Measurements from ENCODE around the gene TMEM151A.

The TMEM151A gene

DNA sequence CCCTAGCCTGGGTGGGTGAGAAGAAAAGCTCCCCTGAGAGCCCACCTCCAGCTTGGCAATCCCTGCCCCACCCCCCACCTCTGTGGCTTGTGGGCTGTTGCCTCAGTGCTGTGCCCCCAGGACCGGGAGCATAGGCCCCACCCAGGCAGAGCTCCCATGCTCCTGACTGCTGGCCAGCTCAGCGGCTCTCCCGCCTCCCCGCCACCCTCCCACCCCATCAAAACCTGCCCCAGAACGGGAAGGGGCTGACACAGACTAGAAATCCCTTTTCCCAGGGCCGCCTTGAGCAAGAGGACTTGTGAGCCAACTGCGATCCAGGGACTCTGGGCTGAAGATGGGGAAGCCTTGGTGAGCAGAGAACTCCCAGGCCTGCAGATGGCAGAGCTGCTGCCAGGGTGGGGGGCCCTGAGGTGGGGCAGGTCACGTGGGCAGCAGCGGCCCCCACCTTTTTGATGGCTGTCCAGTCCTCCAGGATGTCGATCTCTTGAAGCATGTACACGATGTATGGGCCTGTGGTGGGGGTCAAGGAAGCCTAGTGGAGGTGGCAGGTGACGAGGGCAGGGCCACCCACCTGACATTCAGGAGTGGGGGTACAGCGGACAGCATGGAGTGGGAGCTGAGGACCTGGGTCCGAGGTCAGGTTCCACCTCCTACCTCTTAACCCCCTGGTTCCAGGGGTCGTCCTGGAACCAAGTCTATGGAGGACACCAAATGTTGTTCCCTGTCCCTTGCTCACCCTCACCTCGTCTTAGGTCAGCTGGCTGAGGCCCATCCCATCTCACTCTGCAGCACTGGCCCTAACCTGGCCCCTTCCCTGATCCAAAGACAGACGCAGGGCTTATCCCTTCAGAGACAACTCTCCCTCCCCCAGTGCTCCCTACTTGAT, 46.8 kb downstream of the TMEM151A start:
- Histone ChIP-seq H3K4me3 (ENCODE audit: insufficient read depth, low read depth, low read length) (no peak overlapping the region), H3K4me1 (ENCODE audit: control insufficient read depth, insufficient read depth, low read length) (peaks cover 15% of the 10 kb centered on the region), H3K27me3 (ENCODE audit: control insufficient read depth, insufficient read depth, low read length, poor library complexity, severe bottlenecking) (peaks cover 6% of the 10 kb centered on the region), H3K9me3 (ENCODE audit: control insufficient read depth, low read length) (no peaks in the 10 kb centered on the region), H3K27ac (ENCODE audit: insufficient read depth, low read depth, low read length, poor library complexity, severe bottlenecking) (no peak overlapping the region), H3K36me3 (ENCODE audit: control insufficient read depth, insufficient read depth, low read length) (peaks cover 8% of the 10 kb centered on the region)
- 90 to 91% methylated on average over 17 of the region's 17 CpGs for WGBS, 2 experiments

DNA sequence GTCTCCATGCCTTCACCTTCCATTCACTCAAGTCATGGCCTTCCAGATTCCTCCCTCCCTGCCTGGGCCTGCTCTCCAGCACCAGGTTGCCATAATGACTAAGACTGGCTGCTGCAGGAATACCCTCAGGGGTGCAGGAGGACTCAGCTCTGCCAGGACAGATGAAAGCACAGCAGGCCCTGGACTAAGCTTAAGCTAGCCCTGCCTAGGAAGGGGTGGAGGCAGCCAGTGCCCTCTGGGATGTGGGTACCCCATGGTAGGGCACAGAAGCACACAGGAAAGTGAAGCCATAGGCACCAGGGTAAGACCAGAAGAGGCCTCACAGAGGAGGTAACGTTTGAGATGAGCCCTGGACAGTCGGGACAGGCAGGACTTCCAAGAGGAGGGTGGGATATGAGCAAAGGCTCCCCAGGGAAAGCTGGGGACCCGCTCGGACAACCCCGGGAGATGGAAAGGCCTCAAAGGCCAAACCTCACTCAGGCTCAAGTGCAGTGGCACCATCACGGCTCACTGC, 47.5 kb downstream of the TMEM151A start:
- no peaks in the 10 kb centered on the region for H3K9me3 ChIP-seq (ENCODE audit: control insufficient read depth, low read length)
- H3K27me3 ChIP-seq (ENCODE audit: control insufficient read depth, insufficient read depth, low read length, poor library complexity, severe bottlenecking) = peaks cover 6% of the 10 kb centered on the region
- WGBS, 2 experiments = 88 to 93% methylated on average over 6 of the region's 6 CpGs
- no peak overlapping the region for H3K27ac ChIP-seq (ENCODE audit: insufficient read depth, low read depth, low read length, poor library complexity, severe bottlenecking)
- H3K4me3 ChIP-seq (ENCODE audit: insufficient read depth, low read depth, low read length) = no peak overlapping the region
- H3K36me3 ChIP-seq (ENCODE audit: control insufficient read depth, insufficient read depth, low read length) = peaks cover 8% of the 10 kb centered on the region
- H3K4me1 ChIP-seq (ENCODE audit: control insufficient read depth, insufficient read depth, low read length) = peaks cover 15% of the 10 kb centered on the region

DNA sequence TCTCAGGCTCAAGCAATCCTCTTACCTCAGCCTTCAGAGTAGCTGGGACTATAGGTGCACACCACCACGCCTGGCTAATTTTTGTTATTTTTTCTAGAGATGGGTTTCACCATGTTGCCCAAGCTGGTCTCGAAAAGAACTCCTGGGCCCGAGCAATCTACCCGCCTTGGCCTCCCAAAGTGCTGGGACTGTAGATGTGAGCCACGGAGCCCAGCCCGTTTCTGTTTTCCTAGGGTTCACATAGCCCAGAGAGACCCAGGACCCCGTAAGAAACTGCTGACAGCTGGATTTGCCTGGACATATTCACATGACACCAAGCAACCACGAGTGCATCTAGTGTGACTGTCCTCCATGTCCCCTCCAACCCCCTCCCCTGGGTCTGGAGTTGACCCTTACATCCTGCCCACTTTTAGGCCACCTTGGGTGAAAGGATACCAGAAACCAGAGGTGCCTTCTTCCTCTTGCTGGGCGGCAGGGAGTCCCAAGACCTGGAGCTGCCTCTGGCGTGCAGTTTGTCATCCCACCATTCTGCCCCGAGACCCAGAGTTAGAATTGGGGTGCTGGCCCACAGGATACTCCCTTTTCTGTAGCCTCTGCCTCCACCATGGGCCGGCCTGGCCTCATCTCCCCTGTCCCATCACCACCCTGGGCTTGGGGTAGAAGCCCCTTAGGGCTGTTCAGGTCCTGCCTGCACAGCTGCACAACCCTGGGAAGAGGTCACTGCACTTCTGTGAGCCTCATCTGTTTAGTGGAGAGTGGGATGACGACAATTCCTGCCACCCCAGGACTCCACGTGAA, 48.2 kb downstream of the TMEM151A start:
- peaks cover 8% of the 10 kb centered on the region for H3K36me3 ChIP-seq (ENCODE audit: control insufficient read depth, insufficient read depth, low read length)
- no peaks in the 10 kb centered on the region for H3K9me3 ChIP-seq (ENCODE audit: control insufficient read depth, low read length)
- peaks cover 6% of the 10 kb centered on the region for H3K27me3 ChIP-seq (ENCODE audit: control insufficient read depth, insufficient read depth, low read length, poor library complexity, severe bottlenecking)
- H3K4me1 ChIP-seq (ENCODE audit: control insufficient read depth, insufficient read depth, low read length) = peaks cover 15% of the 10 kb centered on the region
- no peak overlapping the region for H3K27ac ChIP-seq (ENCODE audit: insufficient read depth, low read depth, low read length, poor library complexity, severe bottlenecking)
- 80 to 81% methylated on average over 14 of the region's 14 CpGs for WGBS, 2 experiments
- no peak overlapping the region for H3K4me3 ChIP-seq (ENCODE audit: insufficient read depth, low read depth, low read length)

DNA sequence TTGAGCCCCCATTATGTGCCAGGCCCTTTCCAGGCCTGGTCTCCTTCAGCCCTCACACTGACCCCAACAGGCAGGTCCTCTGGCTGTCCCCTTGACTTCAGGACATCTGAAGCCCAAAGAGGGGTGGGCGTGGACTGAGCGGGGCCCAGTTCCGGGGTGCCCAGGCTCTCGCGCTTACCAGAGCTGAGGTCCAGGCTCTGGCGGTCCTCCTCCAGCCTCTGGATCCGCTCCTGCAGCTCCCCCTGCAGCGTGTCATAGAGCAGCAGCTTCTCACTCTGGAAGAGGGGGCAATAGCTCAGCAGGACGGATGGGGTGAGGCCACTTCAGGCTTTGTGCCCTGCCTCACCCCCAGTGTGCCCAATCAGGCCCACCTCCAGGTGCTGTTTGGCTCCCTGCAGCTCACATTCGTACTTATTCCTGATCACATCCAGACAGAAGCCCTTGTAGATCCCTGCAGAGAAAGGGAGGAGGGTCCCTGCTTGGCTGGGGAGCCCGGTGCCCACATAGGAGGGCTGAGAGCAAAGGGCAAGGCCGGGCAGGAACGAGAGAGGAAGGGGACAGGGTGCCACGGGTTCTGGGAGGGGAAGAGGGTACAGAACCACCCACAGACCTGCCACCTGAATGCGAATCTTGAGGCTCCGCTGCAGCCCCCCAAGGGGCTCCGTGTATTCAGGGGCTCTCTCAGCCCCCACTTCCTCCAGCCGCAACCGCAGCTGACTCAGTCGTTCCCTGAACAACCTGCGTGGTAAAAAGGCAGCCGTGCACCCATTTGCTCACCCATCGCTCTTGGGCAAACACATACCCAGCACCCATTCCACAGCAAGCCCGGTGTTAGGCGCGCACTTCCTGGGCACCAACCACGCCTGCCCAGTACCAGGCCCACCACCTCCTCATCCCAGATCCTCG, 49.2 kb downstream of the TMEM151A start:
- WGBS, 2 experiments = 94% methylated on average over 28 of the region's 28 CpGs
- Histone ChIP-seq H3K27me3 (ENCODE audit: control insufficient read depth, insufficient read depth, low read length, poor library complexity, severe bottlenecking) (no peaks in the 10 kb centered on the region), H3K4me1 (ENCODE audit: control insufficient read depth, insufficient read depth, low read length) (peaks cover 14% of the 10 kb centered on the region), H3K4me3 (ENCODE audit: insufficient read depth, low read depth, low read length) (no peak overlapping the region), H3K9me3 (ENCODE audit: control insufficient read depth, low read length) (no peaks in the 10 kb centered on the region), H3K27ac (ENCODE audit: insufficient read depth, low read depth, low read length, poor library complexity, severe bottlenecking) (no peak overlapping the region), H3K36me3 (ENCODE audit: control insufficient read depth, insufficient read depth, low read length) (peaks cover 8% of the 10 kb centered on the region)

DNA sequence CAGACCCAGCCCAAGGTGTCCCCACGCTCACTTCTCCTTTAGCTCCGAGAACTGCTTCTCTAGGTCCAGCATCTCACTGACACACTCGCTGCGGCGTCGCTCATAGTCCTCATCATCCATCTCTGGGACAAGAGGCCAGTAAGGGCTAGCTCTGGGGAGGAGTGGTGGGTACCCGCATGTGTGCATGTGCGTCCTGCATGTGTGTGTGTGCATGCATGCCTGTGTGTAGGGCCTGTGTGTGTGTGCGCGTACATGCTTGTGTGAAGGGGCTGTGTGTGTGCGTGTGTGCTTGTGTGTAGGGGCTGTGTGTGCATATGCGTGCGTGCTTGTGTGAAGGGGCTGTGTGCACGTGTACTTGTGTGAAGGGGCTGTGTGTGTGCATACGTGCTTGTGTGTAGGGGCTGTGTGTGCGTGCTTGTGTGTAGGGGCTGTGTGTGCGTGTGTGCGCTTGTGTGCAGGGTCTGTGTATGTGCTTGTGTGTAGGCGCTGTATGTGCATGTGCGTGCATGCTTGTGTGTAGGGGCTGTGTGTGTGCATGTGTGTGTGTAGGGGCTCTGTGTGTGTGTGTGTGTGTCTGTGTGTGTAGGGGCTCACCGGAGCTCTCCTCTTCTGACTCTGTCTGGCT, 49.9 kb downstream of the TMEM151A start:
- H3K4me3 ChIP-seq (ENCODE audit: insufficient read depth, low read depth, low read length) = no peak overlapping the region
- 95% methylated on average over 20 to 21 of the region's 21 CpGs for WGBS, 2 experiments

DNA sequence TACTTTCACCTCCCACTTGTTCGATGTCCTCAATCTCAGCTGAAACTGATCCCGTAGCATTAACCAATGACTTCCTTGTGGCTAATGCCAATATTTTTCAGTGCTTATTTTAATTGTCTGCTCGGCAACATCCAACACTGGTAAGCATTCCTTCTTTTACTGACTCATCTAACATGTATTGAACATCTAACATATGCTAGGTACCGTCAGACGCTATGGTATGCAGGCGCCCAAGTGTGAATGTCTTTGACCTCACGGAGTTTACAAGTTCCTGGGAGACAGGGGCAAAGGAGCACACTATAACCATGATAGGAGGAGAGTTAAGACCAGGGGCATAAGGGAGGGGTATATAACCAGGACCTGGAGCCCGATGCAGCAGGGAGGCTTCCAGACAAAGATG, 51.5 kb downstream of the TMEM151A start:
- H3K4me1 ChIP-seq (ENCODE audit: control insufficient read depth, insufficient read depth, low read length) = peaks cover 16% of the 10 kb centered on the region
- no peak overlapping the region for H3K27ac ChIP-seq (ENCODE audit: insufficient read depth, low read depth, low read length, poor library complexity, severe bottlenecking)
- peaks cover 8% of the 10 kb centered on the region for H3K36me3 ChIP-seq (ENCODE audit: control insufficient read depth, insufficient read depth, low read length)
- no peaks in the 10 kb centered on the region for H3K9me3 ChIP-seq (ENCODE audit: control insufficient read depth, low read length)
- WGBS, 2 experiments = 95 to 96% methylated on average over 8 of the region's 8 CpGs
- H3K4me3 ChIP-seq (ENCODE audit: insufficient read depth, low read depth, low read length) = no peak overlapping the region
- no peaks in the 10 kb centered on the region for H3K27me3 ChIP-seq (ENCODE audit: control insufficient read depth, insufficient read depth, low read length, poor library complexity, severe bottlenecking)

More for the DNA sequence above, 49.9 kb downstream of the TMEM151A start:
- Histone ChIP-seq H3K27ac (ENCODE audit: insufficient read depth, low read depth, low read length, poor library complexity, severe bottlenecking) (no peak overlapping the region), H3K36me3 (ENCODE audit: control insufficient read depth, insufficient read depth, low read length) (peaks cover 8% of the 10 kb centered on the region), H3K9me3 (ENCODE audit: control insufficient read depth, low read length) (no peaks in the 10 kb centered on the region), H3K4me1 (ENCODE audit: control insufficient read depth, insufficient read depth, low read length) (peaks cover 22% of the 10 kb centered on the region), H3K27me3 (ENCODE audit: control insufficient read depth, insufficient read depth, low read length, poor library complexity, severe bottlenecking) (no peaks in the 10 kb centered on the region)

DNA sequence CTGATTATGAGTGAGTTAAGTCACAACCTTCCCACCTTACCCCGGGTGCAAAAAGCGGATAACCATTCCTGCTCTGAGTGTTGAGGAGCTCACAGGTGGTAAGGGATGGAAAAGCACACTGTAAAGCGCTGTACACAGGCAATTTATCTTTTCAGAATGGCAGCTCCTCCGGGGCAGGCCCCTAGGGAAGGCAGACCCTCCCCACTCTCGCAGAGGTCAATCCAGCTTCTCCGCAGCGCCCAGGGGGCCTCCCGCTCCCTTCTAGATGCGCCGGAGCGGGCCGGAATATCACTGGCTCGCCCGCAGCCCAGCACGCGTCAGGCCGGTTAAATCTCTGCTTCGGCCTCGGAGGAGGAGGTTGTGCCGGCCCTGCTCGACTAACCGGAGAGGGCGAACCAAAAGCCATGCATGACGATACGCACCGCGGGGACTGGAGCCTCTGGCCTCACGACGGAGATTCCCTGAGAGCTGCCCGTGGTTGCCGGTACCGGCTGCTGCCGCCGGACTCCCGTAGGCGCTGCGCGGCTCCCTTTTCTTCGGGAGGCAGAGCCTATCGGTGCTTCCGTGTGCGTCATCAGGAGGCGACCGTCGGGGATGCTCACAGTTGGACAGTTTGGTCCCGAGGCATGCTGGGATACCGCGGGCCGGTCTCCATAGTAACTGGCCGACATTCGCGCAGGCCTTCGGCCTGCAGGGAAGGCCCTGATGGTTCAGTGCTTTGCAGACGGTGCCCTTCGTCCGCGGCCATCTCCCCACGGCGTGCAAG, 53.0 kb downstream of the TMEM151A start, which contains the start of gene BRMS1:
BRMS1 (minus strand) TSS at position 555 of the 766 bp plus-strand sequence. CDS start 2,870 bp downstream, outside the sequence.
- Histone ChIP-seq H3K27ac (ENCODE audit: insufficient read depth, low read depth, low read length, poor library complexity, severe bottlenecking) (peak within 1 kb of the TSS; percentile 72), H3K4me3 (ENCODE audit: insufficient read depth, low read depth, low read length) (peak within 1 kb of the TSS; percentile 56), H3K9me3 (ENCODE audit: control insufficient read depth, low read length) (no peaks in the 10 kb centered on the region), H3K27me3 (ENCODE audit: control insufficient read depth, insufficient read depth, low read length, poor library complexity, severe bottlenecking) (no peaks in the 10 kb centered on the region), H3K4me1 (ENCODE audit: control insufficient read depth, insufficient read depth, low read length) (peaks cover 16% of the 10 kb centered on the region), H3K36me3 (ENCODE audit: control insufficient read depth, insufficient read depth, low read length) (peaks cover 8% of the 10 kb centered on the region)
- WGBS, 2 experiments = 1% methylated on average over 59 of the region's 59 CpGs

DNA sequence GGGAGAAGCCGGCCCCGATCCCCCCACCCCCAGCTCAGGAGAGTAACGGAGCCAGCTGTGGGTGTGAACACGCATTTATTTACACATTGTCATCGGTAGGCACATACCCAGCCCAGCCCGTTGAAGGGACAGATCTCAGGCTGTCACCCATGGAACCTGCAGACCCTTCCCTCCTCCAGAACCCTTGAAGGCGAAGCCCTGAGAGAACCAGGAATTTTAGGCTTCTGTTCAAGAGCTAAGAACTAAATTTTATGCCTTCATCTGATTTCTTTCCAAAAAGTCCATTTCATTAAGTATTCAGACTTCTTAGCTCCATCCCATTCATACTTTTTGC, 53.6 kb downstream of the TMEM151A start:
- WGBS, 2 experiments = 19 to 22% methylated on average over 7 of the region's 7 CpGs
- peak overlapping the region; percentile 72 for H3K27ac ChIP-seq (ENCODE audit: insufficient read depth, low read depth, low read length, poor library complexity, severe bottlenecking)

More for the DNA sequence above, 53.6 kb downstream of the TMEM151A start:
- Histone ChIP-seq H3K36me3 (ENCODE audit: control insufficient read depth, insufficient read depth, low read length) (peaks cover 7% of the 10 kb centered on the region), H3K27me3 (ENCODE audit: control insufficient read depth, insufficient read depth, low read length, poor library complexity, severe bottlenecking) (no peaks in the 10 kb centered on the region), H3K4me1 (ENCODE audit: control insufficient read depth, insufficient read depth, low read length) (peaks cover 16% of the 10 kb centered on the region), H3K4me3 (ENCODE audit: insufficient read depth, low read depth, low read length) (peak overlapping the region; percentile 56), H3K9me3 (ENCODE audit: control insufficient read depth, low read length) (no peaks in the 10 kb centered on the region)
